Stimulated activated CD4-positive, alpha-beta T cell treated with anti-CD3 and anti-CD28 coated beads, Interleukin-12 subunit alpha, Interleukin-12 subunit beta, amount 100 ng/mL, for 4 hours (primary cell): ENCODE data around the gene AGO3.
A peak's percentile ranks its signal among the peaks of the same experiment; 100 is the strongest.
"Not testable (repeated sequence)": the region's sequence is repeated elsewhere in the genome, so short reads cannot be mapped to it uniquely, and the experiment has no call there.

Experiments used
- DNase-seq: peaks from one replicate; pipeline ENCODE4 v3.0.0-alpha.2; 2020

AGO3 gene

DNA sequence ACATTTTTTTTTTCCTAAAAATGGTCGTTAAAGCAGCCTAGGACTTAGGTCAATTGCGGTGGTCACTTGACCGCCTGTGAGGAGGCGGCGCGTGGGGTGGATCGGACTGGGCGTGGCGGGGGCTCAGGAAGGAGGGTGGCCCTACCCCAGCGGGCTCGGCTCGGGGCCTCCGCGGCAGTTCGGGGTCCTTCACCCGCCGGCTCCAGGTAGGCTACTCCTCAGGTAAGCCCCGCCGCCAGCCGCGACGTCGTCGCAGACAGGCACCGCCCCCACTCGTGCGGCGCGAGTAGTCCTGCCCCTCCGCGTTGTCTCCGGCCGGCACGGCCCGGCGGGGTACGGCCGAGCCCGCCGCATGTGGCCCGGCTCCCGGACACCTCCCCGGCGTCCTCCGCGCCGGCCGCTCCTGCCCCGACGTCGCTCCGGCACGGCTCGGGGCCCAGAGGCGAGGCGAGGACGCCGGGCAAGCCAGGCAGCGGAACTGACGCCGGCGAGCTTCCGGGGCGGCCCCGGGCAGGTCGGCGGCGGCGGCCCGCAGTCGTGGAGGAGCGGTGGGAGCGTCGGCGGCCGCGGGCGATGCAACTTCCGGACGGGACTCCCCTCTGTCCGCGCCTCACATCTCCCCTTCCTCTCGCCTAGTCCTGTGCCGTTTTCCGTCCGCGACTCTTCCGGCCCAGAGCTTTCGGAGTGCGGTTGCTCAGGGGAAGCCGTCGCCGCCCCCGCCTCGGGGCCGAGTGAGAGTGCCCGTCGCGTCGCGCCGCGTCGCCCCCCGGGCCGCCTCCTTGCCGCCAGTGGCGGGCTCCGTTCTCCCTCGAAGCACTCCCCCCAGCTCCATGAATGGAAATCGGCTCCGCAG is at the start of gene AGO3:
TSS of gene AGO3 (plus strand) at position 513 of the 853 bp plus-strand sequence. CDS start at position 835, 322 bp downstream.
- peak; percentile 82 for DNase-seq

DNA sequence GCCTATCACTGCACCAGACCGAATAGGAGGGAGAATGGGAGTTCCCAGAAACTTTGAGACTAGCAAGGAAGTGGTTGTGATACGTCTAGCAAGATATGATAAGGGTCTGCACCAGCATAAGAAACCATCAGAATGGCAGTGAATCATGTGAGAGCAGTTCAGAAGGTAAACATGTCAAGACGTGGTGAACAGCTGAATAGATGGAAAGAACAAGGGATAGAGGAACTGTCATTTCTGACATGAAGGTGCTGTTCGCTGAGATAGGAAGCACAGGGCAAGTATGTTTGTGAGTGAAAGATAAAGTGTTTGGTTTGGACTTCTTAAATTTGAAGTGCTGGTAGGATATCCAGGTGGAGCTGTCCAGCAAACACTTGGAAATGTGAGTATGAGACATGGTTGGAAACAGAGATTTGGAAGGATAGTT is 49.0 kb upstream of the AGO3 start:
- DNase-seq = no peak

DNA sequence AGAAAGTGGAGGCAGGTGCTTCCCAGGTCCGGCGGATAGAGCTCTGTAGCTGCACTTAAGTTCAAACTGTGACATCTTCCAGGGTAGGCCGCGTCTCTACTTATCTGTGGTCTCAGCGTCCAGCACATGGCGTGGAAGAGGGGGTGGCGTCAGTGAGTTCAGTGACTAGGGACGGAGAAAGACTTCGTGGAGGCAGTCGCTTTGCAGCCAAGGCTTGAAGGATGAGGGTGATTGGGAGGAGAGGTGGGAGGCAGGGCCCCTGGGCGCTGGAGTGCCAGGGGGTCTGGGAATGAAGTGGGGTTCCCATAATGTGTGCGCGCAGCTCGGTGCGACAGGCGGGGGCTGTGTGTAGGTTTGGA is 48.3 kb upstream of the AGO3 start:
- DNase-seq = peak; percentile 2

DNA sequence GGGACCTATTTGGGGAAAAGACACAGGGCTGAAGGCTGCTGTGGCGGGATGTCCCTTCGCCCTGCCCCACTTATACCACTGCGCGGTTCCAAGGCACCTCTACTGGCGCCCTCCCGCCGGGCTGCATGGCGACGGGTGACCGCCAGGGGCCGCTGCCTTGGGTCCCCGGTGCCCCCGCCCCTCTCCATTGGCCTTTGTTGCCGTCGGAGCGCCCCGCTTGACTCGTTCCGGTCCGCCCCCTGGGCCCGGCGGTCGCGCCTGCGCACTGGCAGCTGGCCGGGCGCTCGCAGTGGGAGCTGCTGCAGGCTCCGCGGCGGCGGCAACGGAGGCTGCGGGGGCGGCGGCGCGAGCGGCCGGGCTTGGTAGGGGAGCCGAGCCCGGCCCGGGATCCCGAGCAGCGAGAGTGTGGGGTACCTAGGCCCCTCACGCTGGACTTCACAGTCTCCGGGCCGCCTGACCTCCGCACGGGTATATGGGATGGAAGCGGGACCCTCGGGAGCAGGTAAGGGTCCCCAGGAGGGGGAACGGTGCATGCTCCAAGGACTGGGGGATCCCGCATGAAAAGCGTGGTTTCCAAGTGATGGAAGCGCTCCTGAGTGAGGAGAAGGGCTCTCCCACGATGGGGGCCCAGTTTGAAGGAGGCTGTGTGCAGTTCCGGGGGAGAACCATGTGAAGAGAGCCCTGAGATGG is 47.8 kb upstream of the AGO3 start, which contains the start of gene AGO1:
TSS of gene AGO1 (plus strand) at position 265 of the 690 bp plus-strand sequence. CDS start at position 478, 213 bp downstream.
- peak; percentile 97 for DNase-seq

DNA sequence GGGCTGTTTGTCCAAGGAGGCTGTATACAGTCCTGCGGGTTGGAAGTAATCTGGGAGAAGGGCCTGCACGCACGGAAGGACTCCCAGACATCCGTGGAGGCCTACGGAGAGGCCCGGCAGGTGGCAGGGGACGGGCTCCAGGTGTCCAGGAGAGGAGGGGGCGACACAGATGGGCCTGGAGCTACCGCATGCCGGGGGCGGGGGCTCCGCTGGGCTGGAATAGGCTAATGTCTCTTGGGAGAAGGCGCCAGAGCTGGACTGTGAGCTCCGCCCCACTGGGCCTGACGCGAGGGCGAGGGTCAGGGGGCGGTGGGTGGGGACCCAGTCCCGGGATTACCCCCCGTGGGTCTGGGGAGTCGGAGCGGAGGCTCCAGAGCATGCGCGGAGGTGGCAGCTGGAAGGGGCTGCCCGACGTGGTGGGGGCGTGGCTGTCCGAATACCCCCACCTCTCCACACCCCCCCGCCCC is 47.2 kb upstream of the AGO3 start:
- peak; percentile 53 for DNase-seq

DNA sequence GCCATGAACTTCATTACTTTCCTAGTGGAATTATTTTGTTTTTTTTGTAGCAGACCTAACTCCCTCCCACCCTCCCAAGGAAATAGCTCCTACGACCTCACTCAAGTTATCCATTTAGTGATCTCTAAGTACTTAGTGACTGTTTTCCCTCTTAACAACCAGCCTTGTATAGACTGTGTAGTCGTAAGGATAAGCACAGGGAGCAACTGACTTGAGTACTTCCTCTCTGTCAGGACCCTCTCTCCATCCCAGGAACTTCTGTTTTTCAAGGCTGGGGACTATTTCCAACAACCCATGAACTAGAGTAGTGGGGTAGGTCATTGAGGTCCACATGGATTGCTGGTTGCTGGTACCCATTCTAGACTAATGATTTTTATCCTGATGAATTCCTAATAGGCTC is 46.0 kb upstream of the AGO3 start:
- no peak for DNase-seq

DNA sequence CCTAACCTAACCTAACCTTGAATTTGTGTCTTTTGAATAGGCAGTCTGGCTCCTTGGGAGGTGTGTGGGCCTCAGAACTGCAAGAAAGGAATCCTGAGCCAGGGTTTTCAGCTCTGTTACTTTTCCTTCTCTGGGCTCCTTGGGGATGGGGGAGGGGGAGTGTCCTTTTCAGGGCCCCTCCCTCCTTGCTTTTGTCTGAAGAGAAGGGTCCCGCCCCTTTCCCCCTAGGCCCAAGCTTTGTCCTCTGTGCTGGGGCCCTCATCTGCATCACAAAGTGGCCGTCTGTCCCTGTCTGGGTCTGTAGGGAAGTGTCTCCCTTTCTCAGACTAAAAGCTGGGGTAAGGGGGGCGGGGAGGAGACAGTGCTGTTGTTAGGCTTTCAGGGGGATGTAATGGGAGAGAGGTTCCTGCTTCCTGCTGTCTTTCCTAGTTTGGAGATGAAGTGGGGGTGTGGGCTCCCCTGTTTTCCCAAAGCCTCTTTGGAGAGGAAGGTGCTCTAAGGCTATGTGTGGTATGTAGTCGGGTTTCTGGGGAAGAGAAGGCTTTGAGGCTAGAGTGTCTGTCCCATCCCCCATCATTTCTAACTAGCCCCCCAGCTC is 44.8 kb upstream of the AGO3 start:
- DNase-seq = no peak

DNA sequence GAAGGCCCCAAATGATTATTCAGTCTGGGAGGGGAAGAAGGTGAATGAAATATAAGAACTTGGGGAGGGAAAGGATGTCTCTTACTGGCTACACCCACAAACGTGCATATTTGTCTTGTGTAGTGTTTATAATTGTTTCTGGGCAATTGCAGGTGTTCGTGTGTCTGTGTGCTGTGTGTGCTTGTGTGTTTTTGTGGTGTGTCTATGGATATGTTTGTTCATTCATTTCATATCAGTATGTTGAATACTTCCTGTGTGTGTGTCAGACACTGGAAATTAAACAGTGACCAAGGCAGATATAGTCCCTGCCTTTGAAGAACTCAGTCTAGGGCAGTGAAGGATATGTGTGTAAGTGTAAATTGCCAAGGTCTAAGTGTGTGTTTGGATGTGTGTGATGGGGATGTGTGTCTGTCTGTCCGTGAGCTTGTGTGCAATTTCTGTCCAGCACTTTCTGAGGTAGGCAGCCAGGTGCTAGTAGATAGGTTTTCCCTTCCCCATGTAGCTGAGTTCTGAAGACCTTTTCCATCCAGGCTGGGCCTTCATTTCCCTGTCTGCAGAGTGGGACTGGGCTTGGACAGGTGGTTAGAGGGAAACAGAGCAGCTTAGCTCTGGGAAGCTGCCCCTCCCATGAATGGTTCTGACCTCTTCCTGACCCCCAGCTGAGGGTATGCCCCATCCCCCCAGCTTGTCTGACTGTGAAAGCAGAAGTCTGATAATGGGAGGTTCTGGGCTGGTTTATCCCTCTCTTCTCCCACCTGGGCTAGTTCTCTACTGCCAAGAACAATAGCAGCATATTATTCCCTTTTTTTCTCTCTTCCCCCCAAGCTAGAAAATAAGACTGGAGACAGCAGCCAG is 44.1 kb upstream of the AGO3 start:
- no peak for DNase-seq

DNA sequence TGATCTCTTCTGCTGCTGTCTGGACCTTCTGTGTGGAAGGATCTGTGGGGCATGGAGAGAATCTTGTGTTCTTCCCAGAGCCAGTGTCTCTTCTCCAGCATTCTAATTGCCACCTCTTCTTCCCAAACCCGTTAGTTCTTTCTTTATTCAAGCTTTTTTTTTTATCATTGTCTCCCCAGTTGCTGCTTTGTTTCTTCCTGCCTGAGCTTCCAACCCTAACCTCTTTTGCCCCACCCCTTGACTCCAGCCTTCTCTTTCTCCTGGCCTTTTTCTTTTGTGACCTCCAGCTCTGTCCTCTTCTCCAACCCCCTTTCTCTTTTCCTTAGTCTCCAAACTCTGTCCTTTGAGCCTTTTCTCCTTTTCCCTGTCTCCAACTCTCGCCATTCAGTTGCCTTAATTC is 43.4 kb upstream of the AGO3 start:
- DNase-seq = no peak

DNA sequence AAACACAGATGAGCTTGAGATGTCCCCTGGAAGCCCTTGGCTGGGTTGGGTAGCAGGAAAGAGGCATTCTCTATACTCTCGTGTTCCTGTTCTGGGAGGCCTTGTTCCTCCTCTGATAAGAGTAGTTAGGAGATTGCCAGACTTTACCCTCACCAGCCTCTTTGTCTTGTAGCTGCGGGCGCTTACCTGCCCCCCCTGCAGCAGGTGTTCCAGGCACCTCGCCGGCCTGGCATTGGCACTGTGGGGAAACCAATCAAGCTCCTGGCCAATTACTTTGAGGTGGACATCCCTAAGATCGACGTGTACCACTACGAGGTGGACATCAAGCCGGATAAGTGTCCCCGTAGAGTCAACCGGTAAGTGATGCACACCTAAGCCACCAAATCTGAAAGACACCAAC is 42.6 kb upstream of the AGO3 start:
- no peak for DNase-seq

DNA sequence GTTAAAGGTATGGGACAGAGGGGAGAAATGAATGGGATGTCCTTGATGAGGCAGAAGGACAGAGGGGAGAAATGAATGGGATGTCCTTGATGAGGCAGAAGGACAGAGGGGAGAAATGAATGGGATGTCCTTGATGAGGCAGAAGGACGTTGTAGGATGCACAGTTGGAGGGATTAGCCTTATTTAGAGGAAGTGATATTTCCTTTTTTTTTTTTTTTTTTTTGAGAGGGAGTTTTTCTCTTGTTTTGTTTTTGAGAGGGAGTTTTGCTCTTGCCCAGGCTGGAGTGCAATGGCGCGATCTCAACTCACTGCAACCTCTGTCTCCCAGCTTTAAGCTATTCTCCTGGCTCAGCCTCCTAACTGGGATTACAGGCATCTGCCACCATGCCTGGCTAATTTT is 41.9 kb upstream of the AGO3 start:
- not testable (repeated sequence) for DNase-seq

DNA sequence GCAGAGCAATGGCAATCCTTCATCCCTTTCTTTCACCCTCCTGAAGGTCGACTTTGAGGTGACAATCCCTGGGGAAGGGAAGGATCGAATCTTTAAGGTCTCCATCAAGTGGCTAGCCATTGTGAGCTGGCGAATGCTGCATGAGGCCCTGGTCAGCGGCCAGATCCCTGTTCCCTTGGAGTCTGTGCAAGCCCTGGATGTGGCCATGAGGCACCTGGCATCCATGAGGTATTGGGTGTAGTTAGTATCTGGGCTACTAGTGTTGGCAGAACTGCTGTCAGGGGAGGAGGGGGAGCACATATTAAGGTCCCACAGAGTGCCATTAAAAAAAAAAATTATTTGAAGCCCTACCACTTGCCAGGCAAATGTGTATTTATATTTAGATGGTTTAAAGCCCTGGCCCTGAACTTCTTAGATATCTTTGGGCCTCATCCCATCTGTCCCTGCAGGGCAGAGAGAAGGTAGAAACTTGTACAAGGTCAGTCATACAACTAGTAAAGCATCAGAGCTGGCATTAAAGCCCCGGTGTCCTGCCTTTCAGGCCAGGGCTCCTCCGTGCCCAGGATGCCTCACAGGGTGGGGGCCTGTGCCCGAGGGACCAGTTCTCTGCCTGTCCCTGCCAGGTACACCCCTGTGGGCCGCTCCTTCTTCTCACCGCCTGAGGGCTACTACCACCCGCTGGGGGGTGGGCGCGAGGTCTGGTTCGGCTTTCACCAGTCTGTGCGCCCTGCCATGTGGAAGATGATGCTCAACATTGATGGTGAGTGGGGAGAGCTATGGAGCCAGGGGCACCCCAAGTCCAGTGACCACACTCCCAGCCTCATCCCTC is 37.6 kb upstream of the AGO3 start:
- DNase-seq = no peak

DNA sequence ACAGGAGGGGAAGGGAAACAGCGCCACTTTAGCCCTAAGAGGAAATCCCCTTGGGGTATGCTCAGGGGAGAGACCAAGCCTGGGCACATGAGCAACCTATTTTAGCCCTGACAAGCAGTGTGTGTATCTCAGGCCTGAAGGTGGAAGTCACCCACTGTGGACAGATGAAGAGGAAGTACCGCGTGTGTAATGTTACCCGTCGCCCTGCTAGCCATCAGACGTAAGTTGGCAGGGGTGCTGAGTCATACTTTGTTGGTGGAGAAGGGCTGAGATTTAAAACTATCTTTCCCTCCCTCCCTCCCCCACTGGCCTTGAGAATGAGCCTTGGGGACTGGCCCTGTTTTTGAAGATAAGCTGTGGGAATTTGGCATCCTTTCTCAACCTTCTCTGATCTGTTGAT is 36.7 kb upstream of the AGO3 start:
- no peak for DNase-seq

DNA sequence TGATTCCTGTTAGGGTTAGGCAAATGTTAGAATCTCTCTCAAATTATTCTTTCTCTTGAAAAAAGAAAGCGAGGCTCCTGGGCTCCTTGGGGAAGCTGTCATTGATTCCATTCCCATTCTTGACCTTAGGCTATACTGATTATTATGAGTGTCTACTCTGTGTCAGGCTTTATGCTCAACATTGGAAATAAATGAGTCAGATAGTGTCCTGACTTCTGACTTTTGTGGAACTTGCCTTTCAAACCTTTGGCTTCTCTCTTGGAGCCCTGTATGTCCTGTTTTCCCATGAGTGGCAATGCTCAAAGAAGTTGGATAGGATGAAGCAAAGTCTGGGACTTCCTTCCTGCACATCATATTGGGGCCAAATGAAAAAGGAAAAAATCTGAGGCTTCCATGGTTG is 36.2 kb upstream of the AGO3 start:
- no peak for DNase-seq

DNA sequence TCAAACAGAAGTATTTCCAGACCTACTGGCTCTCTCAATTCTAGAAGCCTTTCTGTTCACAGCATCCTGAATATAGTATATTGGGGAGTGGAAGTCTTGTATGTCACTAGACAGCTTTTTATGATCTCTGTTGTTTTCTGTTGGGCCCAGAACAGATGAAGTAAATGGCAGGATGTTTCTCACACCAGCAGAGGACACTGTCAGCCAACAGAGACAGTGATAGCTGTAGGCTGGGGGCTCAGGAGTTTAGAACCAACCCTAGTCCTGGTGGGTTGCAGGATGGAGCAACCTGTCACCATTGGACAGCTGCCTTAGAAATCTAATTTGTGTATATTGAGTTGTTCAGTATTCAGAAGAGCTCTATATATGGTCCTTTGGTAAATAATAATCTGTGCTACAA is 31.0 kb upstream of the AGO3 start:
- no peak for DNase-seq

DNA sequence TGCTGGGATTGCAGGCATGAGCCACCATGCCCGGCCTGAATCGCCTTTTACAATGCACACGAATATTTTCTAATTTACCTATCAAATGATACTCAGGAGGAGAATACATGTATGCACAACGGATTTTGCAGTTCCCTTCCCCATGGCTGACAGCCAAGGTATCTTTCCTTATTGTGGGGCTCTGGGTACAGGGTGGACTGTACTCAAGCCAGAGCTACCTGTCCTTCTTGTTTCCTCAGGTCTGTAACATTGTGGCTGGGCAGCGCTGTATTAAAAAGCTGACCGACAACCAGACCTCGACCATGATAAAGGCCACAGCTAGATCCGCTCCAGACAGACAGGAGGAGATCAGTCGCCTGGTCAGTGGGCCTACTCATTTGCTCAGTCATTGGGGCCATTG is 29.7 kb upstream of the AGO3 start:
- DNase-seq = no peak

DNA sequence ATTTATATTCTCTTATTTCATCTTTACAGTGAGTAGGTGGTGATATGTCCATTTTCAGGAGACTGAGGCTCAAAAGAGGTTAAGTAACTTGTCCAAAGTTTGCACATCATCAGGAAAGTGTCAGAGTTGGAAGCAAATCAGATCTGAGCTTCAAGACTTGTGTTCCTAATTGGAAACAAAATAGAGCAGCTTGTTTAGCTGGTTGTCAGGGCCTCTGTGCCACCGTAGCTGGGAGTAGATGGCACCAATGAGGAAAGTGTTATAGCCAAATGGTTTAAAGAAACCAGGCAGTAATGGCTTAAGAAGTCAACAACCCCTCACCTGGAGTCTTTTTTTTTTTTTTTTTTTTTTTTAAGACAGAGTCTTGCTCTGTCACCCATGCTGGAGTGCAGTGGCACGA is 28.2 kb upstream of the AGO3 start:
- no peak for DNase-seq

DNA sequence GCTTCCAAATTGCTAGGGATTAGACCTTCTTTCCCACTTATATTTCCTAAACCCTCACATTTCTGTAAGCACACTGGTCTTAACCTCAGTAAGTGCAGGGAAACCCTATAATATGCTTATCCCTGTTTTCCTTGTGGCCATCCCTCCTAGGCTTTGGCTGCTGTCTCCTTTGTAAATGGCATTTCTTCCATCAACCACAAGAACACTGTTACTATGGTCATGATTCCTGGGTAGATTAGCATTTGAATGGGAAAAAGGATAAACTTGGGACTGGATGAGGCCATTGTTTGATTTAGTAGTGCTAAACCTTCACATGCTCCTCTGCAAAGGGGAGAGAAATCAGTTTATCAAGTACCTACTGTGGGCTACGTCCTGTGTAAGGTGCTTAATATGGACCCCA is 16.2 kb upstream of the AGO3 start:
- no peak for DNase-seq

DNA sequence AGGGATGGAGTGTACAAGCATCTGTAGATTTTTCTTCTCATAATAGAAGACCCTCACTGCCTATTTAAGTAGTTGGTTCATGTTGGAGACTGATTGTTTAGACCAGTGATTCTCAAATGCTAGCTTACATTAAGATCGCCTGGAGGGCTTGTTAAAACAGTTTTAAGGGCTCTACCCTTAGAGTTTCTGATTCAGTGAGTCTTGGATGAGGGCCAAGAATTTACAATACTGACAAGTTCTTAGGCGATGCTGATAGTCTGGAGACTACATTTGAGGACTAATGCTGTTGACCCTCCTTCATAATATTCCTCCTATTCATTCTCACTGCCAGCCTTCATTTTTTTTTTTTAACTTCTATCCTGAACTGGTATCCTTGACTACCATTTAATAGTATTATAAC is 15.2 kb upstream of the AGO3 start:
- no peak for DNase-seq

DNA sequence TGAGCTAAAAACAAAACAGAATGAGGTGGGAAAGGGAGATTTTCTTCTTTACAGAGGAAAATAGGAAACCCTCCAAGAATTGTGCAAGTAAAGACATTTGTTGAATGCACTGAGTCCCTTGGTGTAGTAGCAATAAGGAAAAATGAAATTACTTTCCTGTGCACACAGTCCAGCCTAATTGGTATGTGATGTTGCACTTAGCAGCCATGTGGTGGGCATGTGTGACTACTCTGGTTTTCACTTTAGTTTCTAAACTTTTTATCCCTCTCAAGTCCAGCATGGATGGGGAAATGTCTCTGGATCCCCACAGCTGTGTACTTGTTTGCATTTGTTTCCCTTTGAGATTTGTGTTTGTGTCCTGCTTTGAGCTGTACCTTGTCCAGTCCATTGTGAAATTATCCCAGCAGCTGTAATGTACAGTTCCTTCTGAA is 7.1 kb upstream of the AGO3 start:
- no peak for DNase-seq

DNA sequence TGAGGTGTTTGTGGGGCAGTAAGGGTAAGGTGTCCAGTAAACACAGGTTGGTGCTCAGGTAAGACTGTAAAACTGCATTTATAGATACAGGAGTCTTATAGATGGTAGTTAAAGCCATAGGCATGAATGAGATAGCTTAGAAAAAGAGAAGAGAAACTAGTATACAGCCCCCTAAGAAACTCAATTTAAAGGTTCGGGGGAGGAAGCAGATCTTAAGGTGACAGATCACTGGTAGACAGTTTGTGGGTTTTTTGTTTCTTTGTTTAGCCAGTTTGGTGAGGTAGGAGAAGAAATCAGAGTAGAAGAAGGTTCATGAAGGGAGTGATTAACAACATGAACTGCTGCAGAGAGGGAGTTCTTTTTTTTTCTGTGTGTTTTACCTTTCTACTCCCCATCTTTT is 6.1 kb upstream of the AGO3 start:
- no peak for DNase-seq

DNA sequence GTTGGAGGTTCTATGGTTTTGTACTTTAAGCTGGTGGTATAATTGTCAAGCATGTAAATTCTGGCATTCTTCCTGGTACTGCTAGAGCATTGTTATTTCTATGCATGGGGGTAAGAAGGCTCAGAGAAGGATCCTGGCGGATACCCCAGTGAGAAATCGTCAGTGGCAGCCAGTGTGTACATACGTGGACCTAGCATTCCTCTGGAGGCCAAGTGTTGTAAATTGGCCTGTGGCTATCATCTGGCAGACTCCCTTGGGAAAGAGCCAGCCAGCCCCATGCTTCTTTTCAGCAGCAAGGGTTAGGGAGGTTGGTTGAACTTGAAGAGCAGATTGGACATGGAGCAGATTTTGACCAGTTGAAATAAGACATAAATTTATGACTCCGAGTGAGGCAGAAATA is 5.2 kb upstream of the AGO3 start:
- DNase-seq = no peak
